ENCODE data around the gene ITGB8.

The ITGB8 gene

DNA sequence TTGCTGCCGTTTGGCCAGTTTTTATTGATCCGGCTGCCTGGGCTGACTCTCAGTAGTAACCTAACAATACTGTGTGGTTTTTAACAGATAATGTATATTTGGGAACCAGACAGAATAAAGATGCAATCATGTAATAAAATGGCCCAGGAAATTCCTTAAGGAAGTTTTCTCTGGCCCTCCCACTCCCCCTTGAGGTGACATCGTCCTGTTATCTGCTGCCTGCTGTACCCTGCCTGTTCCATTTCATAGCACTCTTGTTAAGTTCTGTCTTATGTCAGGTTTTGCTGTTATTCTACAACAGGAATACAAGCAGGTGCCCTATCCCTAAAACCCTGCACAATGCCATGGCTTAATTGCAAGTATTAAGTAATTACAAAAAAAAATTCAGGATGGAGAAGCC, 12.5 kb downstream of the ITGB8 start:
- DNase-seq (ENCODE audit: low spot score), result no peak

DNA sequence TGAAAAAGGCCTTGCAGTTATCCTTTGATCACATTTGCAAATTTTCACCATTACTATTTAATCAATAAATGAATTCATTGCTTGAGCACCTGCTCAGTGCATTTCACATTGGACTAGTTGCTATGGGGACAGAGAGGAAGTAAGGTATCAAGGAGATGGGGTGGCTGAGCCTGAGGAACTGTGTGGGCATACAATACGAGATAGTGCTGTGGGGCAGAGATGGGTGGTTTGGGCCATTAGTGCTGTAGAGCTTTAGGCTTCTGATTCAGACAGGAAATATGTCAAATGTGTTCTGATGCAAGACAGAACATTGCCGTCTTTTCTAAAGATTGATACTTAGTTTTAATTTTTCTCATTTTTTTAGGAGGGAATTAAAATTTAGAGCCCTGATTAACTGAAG, 13.2 kb downstream of the ITGB8 start:
- DNase-seq (ENCODE audit: low spot score), result no peak

DNA sequence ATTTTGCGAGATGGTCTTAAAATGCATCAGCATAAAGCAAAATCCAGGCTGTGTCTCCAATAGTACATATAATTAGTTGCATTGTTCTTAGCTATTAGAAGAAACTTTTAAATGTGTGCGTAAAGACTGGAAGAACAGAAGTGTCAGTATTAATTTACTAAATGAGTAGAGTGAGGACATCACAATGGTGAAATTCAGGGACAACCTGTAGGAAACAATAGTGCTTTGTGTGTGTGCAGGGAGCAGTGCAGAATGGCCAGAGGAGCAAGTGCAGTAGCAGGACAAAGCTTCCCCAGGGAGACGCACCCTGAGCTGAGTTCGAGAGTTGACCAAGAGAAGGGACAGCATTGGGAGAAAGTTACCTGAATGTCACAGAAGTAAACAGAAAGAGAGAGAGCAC, 13.7 kb downstream of the ITGB8 start:
- no peak for DNase-seq (ENCODE audit: low spot score)

DNA sequence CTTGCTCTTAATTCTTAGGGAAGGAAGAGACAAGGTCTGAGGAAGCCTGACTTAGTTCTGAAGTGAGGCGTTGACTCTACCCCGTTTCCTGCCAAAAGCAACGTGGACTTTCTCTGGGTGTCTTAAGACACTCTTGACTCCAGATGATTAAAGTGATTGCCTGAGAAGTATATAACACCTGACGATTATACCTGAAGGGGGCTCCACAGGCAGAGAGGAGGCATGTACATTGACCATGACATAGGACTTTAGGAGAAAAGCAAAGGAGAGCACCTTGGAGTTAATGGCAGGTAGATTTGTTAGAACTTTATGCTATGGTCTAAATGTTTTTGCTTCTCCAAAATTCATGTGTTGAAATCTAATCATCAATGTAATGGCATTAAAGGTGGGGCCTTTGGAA, 15.9 kb downstream of the ITGB8 start:
- DNase-seq (ENCODE audit: low spot score), result no peak

- no peak for DNase-seq (ENCODE audit: low spot score)
Observed at GRCh38 chr7:20347680-20348079, 17.0 kb downstream of the ITGB8 start.

GRCh38 chr7:20348125-20348807, 17.6 kb downstream of the ITGB8 start:
- DNase-seq (ENCODE audit: low spot score), result no peak

DNA sequence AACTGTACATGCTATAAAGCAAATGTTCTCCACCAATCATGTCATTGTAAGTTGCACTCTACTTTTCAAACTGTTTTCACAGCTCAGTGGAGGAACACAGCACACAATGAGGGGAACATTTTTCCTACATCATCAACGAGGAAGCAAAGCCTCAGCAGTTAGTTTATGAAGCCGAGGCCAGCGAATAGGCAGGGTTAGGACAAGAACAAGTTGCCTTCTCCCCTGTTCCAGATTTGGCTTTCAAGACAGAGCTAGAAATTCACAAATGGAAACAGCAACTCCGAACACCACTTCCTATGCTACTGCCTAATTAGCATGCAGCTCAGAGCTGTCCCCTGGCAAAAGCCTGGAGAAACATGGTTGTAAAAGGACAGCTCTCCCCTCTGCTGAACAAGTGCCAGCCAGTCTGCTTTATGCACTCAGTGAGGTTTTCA, 19.8 kb downstream of the ITGB8 start:
- DNase-seq (ENCODE audit: low spot score), result no peak

GRCh38 chr7:20350996-20351692, 20.4 kb downstream of the ITGB8 start:
- no peak for DNase-seq (ENCODE audit: low spot score)

DNA sequence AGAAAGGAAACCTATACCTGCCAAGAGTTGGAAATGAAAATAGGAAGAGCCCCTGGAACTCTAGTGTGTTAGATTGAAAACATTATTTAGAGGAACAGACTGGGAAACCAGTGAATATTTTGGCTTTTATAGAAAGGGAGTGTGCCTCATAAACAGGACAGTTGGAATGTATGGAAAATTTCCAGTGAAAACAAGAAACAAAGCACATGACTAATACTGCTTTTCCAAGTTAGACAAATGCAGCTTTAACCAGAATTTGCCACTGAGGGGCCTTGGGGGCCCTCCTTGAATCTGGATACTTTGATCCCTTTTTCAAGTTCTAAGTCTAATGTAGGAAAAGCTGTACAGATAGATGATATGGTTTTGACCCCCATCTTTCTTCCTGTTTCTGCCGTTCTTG, 21.2 kb downstream of the ITGB8 start:
- no peak for DNase-seq (ENCODE audit: low spot score)

DNA sequence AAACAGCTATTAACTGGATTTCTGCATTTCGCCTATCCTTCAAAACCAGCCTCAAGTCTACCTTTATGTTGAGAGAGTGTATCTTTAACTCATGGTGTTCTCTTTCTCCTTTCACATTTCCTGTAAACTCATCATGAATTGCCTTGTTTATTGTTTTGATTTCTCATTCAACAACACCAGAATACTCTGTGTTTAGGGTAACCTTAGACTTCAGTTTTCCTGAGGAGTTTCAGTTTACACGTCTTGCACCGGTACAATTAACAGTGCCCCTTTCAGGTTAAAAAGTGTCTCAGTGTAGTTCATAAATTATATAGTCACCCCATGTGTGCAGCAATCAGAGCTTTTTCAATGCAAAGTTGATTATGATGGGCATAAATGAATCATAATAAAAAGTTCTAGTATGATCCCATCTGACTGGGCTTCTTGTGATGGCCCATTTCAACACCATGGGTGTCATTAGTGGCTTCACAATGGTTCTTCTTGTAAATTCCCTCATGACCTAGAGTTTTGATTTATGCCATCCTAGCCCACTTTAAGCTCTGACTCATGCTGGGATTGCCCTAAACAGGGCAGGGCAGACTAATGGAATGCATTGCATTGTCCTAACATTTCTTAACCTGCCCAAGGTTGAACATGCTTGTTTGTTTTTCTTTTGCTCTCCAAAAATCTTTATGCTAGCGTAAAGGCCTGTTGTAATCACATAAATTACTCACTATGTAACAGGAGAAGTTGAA, 22.0 kb downstream of the ITGB8 start:
- DNase-seq (ENCODE audit: low spot score), result no peak

GRCh38 chr7:20354610-20355528, 24.2 kb downstream of the ITGB8 start:
- DNase-seq (ENCODE audit: low spot score), result no peak

- no peak for DNase-seq (ENCODE audit: low spot score)
Observed at GRCh38 chr7:20358106-20358505, 27.4 kb downstream of the ITGB8 start.

GRCh38 chr7:20358762-20359282, 28.1 kb downstream of the ITGB8 start:
- no peak for DNase-seq (ENCODE audit: low spot score)

DNA sequence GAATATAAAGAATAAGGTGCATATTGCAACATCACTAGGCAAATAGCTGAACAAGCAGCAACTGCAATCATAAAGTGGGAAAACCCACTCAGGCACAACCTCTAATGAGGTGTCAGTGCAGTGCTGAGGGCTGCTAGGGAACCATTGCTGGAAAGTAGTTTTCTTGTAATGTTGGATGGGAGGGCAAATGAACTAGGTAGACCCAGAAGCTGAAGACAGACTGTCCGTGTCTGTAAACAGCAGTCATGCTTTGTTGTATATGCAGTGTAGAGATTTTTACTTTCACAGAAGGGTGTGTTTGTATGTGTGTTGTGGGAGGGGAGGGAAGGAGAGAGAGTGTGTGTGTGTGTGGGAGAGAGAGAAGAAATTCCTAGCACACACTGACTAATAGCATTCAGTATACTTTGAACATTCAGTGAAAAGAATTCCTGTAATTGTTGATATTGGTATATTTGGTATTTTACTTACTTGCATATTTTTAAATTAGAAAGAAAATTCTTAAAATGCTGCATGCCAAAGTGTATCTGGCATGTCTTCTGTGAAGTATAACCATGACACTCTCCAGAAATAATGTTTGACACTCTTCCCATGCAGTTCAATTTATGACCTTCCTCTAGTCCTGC, 28.8 kb downstream of the ITGB8 start:
- no peak for DNase-seq (ENCODE audit: low spot score)

DNA sequence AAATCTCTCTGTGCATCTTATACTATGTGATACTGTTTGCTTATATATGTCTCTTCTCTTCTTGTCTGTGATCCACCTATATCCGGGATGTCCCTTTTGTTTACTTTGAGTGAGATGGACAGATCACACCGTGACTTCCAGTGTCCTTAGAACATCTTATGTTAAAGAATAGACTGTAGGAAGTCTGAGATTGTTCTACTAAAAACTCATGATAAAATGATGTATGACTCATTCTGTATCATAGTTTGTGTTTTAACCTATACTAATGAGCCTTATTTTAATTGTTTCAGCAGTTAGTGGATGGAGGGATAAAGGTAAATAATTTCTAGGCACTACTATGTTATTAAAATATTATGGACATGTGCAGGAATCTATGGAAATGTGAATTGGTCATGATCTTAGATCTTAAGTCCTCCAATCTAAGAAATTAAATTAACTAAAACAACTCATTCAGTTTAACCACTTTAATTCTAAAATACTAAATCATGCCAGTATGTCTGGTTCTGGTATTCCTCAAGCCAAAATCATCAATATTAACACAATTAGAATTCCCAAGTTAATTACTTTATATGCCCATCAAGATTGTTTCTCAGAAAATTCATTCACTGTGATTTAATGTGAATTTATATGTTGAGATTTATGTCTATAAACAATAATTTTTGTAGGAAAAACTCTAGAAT, 32.0 kb downstream of the ITGB8 start:
- no peak for DNase-seq (ENCODE audit: low spot score)

- no peak for DNase-seq (ENCODE audit: low spot score)
Observed at GRCh38 chr7:20364571-20365196, 34.0 kb downstream of the ITGB8 start.

- no peak for DNase-seq (ENCODE audit: low spot score)
Observed at GRCh38 chr7:20365486-20365885, 34.8 kb downstream of the ITGB8 start.

DNA sequence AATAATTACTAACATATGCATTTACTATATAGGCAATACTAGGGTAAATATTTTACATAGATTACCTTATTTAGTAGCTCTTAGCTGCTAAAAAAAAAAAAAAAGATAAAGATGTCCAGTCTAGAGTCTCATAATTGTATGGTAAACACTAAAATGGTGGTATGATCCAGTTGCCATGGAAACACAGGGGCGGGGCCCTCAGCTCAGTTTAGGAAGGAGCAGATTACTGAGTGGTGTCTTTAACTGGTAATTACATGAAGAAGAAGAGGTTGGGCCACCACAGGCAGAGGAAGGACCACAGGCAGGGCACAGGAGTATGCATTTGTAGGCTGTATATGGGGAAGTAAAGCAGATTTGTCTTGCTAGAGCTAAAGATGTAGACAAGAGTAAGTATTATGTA, 43.7 kb downstream of the ITGB8 start:
- no peak for DNase-seq (ENCODE audit: low spot score)

DNA sequence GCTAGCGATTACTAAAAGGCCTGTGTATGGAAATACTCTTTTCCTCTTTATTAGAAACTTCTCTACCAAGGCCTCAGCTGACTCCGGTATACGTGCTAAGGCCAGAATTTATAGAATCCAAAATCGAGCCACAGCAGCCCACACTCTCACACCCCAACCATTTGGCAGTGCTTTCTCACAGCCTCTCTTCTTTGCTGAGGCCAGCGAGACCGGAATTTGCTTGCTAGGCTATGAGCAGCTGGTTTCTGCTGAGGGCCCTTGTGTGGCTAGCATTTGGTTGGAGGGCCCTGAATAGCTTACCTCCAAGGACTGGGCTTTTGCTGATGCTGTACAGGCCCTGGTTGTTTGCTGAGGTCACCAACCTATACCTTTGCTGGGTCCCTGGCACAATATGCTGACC, 46.1 kb downstream of the ITGB8 start:
- DNase-seq (ENCODE audit: low spot score), result no peak

DNA sequence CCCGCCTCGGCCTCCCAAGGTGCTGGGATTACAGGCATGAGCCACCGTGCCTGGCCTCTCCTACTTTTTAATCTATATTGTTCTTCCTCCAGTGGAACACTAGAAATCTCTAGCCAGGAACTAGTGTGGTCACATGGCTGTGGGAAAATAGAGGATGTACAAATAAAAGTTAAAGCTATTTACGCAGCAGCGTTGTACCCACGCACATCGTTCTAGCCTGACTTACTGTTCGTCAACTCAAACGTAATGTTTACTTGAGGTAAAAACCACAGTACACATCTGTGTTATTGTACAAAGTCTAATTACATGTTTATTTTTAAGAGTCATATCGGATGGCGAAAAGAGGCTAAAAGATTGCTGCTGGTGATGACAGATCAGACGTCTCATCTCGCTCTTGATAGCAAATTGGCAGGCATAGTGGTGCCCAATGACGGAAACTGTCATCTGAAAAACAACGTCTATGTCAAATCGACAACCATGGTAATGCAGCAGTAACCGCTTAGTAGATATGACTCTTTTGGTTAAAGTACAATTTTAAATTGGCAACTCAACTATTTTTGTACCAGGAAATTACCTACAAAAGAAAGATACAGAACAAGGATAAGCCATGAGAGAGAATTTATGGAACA, 50.8 kb downstream of the ITGB8 start:
- no peak for DNase-seq (ENCODE audit: low spot score)
